Stimulated activated CD8-positive, alpha-beta memory T cell treated with anti-CD3 and anti-CD28 coated beads, Interleukin-7, amount 100 ng/mL, for 1 hour (primary cell): ENCODE results near the gene BEX5.
"Not testable (repeated sequence)": the region's sequence is repeated elsewhere in the genome, so short reads cannot be mapped to it uniquely, and the experiment has no call there.

Experiments
- DNase-seq, 2 donors: peaks; one replicate each; pipeline ENCODE4 v3.0.0-alpha.2; 2020; ENCODE audit warnings: low read depth in 2 of 2

BEX5 gene

DNA sequence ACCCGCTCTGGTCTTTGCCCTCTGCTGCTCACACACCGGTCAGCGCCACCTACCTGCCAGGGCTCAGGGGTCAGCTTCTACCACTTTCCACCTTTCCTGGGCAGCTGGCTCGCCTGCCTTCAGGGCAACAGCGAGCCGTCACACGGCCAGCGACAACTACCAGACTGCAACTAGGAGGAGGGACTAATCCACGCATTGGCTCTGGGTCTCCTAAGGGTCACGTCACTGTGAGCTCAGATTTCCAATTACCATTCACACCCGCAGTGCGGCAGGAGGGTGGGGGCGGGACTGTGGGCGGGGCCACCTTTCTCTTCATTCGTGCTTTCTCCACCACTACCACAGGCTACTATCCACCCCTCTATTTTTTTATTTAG is at the start of gene BEX5:
Gene BEX5 (minus strand): TSS at position 172 of the 374 bp plus-strand sequence. CDS start 1,712 bp downstream, outside the sequence.
- peak in 1 of 2 donors; percentile 7 for DNase-seq

DNA sequence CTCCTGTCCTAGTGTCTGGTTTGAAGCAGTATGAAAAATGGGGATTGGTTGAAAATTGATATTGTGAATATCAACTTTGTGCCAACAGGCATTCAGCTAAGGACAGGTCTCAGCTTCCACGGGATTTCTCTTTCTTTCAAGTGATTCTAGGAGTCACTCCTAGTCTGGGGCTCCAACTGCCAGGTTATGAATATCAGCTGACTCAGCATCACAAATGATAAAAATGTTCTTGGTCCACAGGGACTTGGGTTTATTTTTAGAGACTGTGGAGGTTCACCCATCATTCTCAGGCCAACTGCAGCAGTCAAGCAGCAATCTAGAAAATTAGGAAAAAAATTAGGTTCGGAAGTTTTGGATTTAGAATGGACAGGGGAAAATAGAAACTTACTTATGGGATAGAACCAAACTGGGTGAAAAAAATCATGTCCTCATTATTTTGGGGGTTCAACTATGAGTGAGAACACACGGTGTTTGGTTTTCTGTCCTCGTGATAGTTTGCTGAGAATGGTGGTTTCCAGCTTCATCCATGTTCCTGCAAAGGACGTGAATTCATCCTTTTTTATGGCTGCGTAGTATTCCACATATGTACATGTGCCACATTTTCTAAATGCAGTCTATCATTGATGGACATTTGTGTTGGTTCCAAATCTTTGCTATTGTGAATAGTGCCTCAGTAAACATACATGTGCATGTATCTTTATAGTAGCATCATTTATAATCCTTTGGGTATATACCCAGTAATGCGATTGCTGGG is 30.4 kb upstream of the BEX5 start:
- no peak for DNase-seq

DNA sequence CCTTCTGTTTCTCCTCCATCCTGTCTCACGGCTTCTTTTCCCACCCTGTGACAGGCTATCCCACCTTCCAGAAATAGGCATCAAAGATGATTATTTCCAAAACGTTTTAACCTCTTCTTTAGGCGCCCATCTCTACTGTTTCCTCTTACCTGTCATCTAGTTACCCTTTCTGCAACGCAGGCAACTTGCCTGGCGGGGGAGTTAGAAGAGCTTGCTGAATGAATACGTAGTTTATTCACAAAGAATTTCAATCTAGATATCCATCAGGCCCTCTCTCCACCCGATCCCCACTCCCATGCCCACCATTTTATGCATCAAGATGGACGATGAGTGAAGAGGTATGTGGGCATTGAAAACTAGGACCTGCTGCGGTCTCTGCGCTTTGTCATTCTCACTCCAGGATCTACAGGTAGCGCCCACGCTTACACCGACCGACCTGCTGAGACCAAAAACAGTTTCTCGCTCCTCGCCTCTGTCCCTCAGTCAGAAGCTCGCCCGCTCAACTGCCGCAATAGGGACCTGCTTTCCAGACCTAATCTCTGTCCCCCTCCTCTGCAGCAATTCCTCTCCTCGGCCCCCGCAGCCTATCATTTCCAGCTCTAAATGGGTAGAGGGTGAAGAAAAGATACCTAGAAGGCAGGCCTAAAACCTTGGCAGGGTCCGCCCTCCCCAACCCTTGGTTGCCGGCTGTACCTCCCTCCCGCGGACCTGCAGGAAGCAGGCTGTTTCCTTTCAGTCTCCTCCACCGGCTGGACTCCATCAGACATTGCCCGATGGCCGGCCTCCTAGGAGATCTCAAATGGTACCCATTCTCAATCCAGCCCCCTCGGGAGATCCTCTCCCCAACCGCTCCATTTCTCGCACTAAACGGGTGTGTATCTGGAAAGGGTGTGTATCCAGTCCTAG is 624 bp downstream of the BEX5 start:
- DNase-seq = no peak

GRCh38 chrX:102154218-102154860 is 1.4 kb downstream of the BEX5 start:
- no peak for DNase-seq

DNA sequence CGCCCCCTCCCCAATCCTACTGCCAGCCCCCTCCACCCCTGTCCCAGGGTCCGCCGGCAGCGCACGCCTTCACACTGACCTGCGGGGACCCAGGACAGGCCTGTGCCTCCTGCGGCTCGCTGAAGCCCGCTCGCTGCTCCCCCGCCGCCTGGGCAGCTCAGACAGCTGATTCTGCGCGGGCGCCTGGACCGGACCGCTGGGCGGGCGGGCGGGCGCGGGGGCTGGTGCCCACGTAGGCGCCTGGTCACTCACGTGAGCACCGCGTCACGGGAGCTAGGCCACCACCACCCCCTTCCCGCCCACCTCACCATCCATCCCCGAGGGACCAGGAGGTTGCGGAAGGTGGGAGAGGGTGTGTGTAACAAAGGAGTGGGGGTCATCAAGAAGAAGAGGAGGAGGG is 13.5 kb downstream of the BEX5 start, which contains the start of gene TCEAL6:
Gene TCEAL6 (minus strand): TSS at position 208 of the 400 bp plus-strand sequence.
- DNase-seq = not testable (repeated sequence)

GRCh38 chrX:102141631-102142030 is 14.1 kb downstream of the BEX5 start:
- DNase-seq = not testable (repeated sequence)

GRCh38 chrX:102140876-102141275 is 14.9 kb downstream of the BEX5 start:
- DNase-seq = not testable (repeated sequence)

GRCh38 chrX:102138064-102138463 is 17.7 kb downstream of the BEX5 start:
- DNase-seq = no peak

DNA sequence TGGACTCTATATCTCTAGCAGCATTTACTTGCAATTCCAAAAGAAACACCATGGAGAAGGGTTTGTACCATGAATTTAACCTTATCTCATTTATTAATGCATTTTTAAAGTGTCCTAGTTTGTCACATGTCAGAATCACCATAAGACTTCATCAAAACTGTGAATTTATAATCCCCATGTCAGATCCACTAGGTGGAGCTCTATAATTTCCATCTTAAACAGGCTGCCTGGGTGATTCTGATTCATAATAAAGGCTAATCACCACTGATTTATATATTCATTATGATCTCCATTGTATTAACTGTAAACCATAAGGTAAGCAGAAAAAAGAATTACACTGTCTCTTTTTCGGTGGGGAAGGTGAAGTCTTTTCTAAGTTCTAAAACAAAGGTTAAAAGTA is 26.3 kb downstream of the BEX5 start:
- DNase-seq = no peak

GRCh38 chrX:102126863-102127262 is 28.9 kb downstream of the BEX5 start:
- DNase-seq = no peak

DNA sequence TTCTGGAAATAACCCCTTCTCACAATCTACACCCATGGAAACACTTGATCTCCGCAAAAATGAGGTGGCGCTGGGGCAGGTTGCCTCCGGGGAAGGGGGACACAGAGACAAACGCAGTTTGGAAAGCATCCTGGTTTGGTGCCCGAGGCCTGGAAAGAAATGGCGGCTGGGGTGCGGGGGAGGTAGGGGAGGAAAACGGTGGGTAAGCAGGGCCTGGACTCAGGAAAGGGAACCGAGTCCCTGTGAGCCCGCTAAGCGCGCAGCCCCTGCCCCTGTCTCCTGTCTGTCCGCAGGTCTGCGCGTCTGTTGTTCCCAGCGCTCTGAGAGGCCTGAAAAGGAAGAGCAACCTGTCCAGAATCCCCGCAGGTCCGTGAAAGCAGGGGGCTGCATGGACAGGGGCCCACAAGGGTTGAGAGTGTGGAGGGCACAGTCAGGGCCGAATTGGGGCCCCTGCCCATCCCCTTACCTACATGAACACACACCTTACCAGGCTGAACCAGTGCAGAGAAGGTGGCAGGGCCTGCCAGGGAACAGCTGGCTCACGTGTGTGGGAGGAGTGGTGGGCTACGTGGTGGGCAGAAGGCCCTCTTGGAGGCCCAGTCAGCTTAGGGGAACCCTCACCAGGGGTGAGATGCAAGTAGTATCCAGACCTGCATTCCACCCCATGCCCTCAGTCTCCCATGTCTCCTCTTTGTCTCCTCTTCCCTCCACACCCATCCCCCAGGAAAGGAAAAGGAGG is 29.5 kb downstream of the BEX5 start:
- not testable (repeated sequence) for DNase-seq

- not testable (repeated sequence) for DNase-seq
These were observed 30.3 kb downstream of the BEX5 start, which contains the start of gene TCEAL2 for GRCh38 chrX:102125436-102125835. TCEAL2 (plus strand) TSS chrX:102125679; CDS start chrX:102126831, 1,152 bp downstream.

- DNase-seq = not testable (repeated sequence)
These were observed 30.8 kb downstream of the BEX5 start for GRCh38 chrX:102125014-102125413.

GRCh38 chrX:102115748-102116147 is 40.0 kb downstream of the BEX5 start:
- no peak for DNase-seq

DNA sequence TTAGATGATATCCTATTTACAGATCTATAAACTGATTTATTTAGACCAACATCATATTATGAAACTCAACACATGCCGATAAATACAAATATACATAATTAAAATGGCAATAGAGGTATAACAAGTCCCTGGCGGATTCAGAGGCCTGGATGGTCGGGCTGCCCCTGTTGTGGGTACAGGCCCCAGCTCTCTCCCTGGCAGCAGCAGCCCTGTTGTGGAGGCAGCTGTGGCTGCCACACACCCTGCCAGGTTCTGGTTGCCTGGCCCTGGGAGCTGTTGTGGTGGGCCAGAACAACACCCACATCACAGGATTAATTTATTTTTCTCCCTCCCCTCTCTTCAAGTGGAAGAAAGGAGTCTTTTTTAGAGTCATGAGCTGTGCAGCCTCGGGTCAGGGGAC is 42.4 kb downstream of the BEX5 start:
- DNase-seq = no peak
